ENCODE results near the gene MRPL48. TPM values are rescaled to one million over a fixed set of nuclear protein-coding genes. Genes with fewer than 3 reads are reported as not detected.

The MRPL48 gene
- total RNA-seq, 1 donor = 22.5 TPM

DNA sequence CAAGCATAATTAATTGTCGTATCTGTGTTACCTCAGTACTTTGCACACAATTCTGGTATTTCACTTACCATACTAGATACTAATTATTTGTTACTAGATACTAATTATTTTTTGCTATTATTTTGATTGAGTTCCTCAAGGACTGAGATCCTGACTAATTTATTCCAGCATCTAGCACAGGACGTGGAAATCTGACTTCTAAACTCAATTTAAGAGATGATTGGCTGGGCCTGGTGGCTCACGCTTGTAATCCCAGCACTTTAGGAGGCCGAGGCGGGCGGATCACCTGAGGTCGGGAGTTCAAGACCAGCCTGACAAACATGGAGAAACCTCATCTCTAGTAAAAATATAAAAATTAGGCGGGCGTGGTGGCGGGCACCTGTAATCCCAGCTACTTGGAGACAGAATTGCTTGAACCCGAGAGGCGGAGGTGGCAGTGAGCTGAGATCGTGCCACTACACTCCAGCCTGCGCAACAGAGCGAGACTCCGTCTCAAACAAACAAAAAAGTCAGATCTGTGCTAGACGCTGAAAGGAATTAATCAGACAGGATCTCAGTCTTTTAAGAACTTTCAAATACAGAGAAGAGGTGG is 527 bp upstream of the MRPL48 start:
- H3K4me3 ChIP-seq (ENCODE audit: low read depth, low read length) = peak overlapping the region; percentile 85
- DNase-seq (ENCODE audit: low read depth) = no peak
- TF ChIP-seq, protein P1, sequence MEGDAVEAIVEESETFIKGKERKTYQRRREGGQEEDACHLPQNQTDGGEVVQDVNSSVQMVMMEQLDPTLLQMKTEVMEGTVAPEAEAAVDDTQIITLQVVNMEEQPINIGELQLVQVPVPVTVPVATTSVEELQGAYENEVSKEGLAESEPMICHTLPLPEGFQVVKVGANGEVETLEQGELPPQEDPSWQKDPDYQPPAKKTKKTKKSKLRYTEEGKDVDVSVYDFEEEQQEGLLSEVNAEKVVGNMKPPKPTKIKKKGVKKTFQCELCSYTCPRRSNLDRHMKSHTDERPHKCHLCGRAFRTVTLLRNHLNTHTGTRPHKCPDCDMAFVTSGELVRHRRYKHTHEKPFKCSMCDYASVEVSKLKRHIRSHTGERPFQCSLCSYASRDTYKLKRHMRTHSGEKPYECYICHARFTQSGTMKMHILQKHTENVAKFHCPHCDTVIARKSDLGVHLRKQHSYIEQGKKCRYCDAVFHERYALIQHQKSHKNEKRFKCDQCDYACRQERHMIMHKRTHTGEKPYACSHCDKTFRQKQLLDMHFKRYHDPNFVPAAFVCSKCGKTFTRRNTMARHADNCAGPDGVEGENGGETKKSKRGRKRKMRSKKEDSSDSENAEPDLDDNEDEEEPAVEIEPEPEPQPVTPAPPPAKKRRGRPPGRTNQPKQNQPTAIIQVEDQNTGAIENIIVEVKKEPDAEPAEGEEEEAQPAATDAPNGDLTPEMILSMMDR (IDR thresholded peaks at IDR 0.05; ENCODE audit: insufficient read depth, low read depth, low read length) = no peak

DNA sequence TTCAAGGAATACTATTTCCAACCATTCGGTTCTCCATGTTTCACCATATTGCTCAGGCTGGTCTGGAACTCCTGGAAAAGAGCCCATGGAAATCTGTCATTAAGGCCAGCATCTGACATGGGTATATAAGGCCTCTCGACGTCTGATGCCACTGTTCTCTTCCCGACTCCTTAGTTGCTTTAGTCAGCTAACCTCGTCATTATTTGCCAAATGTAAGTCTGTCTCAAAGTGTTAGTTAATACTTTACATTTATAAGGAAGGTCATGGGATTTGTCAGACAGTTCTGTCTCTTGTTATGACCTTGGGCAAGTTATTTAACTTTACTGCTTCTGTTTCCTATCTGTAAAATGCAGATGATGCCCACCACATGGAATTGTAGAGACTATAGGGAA is 1.6 kb downstream of the MRPL48 start:
- DNase-seq (ENCODE audit: low read depth) = no peak
- no peak overlapping the region for H3K4me3 ChIP-seq (ENCODE audit: low read depth, low read length)
- TF ChIP-seq, protein P1 (IDR thresholded peaks at IDR 0.05; ENCODE audit: insufficient read depth, low read depth, low read length) = no peak

DNA sequence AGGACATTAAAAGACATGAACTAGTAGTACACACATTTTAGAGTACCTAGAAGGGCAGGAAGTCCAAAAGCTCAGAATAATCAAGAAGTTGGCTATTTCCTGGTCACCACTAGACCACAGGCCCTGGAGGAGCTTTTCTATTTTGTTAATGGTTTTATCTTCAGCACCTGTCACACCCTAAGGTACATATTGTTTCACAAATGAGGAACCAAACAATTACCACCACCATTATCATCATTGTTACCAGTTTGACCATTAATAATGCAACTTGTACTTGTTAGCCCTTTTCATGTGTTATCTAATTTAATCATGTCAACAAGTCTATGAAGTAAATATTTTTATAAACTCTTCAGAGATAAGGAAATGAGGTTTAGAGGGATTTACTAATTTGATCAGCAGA is 4.9 kb downstream of the MRPL48 start:
- DNase-seq (ENCODE audit: low read depth) = no peak
- TF ChIP-seq, protein P1 (IDR thresholded peaks at IDR 0.05; ENCODE audit: insufficient read depth, low read depth, low read length) = no peak

DNA sequence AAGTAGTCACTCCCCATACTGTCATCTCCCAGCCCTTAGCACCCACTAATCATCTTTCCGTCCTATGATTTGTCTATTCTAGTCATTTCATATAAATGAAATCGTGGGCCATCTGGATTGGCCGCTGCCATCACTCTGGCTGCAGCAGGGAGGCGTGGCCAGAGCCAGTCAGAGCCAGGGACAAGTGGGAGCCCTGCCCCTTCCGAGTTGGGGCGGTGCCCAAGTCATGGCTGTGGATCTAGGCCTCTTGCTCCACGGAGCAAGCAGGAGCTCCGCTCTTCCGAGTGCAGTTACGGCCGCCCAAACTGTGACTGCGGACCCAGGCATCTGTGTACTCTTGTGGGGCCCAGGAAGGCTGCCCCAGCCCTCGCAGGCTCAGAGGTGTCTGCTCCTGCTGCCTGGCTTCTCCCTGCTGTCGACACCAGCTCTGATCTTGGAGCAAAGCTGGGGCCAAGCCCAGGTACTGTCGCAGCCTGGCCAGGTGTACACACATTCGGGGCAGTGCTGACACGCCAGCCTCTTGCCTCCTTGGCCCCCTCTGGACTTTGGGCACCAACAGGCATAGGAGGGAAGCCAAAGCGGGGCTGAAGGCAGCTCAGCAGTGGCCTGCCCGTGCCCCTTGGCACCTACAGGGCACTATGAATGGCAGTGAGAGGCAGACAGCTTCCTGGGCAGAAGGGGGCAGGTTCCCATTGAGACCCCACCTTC is 8.4 kb downstream of the MRPL48 start:
- DNase-seq (ENCODE audit: low read depth) = no peak
- TF ChIP-seq, protein P1 (IDR thresholded peaks at IDR 0.05; ENCODE audit: insufficient read depth, low read depth, low read length) = no peak
- H3K4me3 ChIP-seq (ENCODE audit: low read depth, low read length) = no peak overlapping the region

More for the DNA sequence above, 4.9 kb downstream of the MRPL48 start:
- H3K4me3 ChIP-seq (ENCODE audit: low read depth, low read length) = no peak overlapping the region

DNA sequence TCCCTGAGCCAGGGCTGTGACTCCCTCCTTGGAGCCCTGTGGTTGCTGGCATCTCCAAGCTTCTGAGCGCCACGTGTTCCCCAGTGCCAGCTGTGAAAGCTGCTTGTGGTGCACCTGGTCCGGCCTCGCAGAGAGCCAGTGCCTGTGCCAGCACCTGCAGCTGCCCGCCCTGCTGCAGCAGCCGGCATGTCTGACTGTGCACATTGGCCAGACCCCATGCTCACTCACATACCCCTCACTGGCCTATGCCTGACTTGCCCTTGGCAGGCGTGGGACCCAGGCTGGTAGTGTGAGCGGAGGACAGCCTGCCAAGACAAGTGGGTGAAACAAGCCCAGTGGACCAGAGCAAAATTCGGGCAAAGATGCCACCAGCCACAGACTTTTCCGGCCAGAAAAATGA is 9.8 kb downstream of the MRPL48 start:
- no peak for DNase-seq (ENCODE audit: low read depth)
- H3K4me3 ChIP-seq (ENCODE audit: low read depth, low read length) = no peak overlapping the region
- TF ChIP-seq, protein P1 (IDR thresholded peaks at IDR 0.05; ENCODE audit: insufficient read depth, low read depth, low read length) = no peak

DNA sequence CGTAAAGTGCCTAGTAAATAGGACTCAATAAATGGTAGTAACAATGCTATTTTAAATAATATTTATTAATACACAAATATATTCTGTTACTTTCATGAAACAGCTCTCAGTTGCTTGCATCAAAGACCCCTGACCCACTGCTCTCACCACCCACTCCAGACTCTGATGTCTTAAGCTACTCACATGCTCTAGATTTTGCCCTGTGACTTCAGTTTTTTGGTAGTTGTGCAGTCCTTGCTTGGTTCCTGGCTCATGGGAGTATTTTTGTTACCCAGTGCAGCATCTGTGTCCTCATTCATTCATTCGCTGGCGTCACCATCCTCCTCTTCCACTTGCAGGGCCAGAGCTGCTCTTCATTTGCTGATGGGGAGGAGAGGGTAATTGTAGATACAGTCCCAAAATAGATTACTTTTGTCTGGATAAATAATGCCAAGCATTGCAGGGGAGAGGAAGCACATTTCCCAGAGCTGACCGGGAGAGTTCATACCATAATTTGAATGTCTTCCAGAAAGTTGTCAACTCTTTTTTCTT is 12.7 kb downstream of the MRPL48 start:
- H3K4me3 ChIP-seq (ENCODE audit: low read depth, low read length) = no peak overlapping the region
- TF ChIP-seq, protein P1 (IDR thresholded peaks at IDR 0.05; ENCODE audit: insufficient read depth, low read depth, low read length) = no peak
- DNase-seq (ENCODE audit: low read depth) = no peak
